Stimulated activated CD4-positive, alpha-beta T cell treated with anti-CD3 and anti-CD28 coated beads, Interleukin-12 subunit alpha, Interleukin-12 subunit beta, amount 100 ng/mL, for 4 hours (primary cell): ENCODE data around the gene LEMD1.
"Not testable (repeated sequence)": the region's sequence is repeated elsewhere in the genome, so short reads cannot be mapped to it uniquely, and the experiment has no call there.

ENCODE experiments used
- DNase-seq: peaks from one replicate; pipeline ENCODE4 v3.0.0-alpha.2; 2020

LEMD1 gene

DNA sequence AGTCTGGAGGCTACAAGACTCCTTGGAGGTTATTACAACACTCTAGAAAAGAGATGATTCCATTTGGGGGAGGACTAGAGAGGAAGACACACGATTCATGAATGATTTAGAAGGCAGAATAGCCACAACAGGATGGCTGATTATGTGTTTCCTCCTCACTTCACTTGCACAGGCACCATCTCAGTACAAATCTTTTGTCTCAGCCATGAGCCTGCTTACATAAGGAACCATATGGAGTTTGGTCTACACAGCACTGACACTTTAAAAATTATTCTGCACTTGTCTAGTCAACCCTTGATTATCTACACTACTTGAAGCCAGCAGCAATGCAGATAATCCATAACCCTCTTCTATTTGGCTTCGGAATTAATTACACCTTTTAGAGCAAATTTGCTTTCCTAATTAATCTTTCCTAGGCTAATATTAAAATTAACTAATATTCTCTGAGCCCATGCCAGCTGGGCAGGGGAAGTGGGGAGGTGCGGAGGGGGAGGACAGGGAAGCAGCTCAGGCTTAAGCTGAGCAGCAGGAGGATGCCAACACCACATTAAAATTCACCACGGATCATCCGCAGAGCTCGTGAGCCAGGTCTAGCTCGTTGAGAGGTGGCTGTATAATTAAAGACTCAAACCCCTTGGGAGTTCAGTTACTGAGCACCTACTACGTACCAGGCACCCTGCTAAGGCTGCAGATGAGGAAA lies 3.2 kb upstream of the LEMD1 start:
- no peak for DNase-seq

DNA sequence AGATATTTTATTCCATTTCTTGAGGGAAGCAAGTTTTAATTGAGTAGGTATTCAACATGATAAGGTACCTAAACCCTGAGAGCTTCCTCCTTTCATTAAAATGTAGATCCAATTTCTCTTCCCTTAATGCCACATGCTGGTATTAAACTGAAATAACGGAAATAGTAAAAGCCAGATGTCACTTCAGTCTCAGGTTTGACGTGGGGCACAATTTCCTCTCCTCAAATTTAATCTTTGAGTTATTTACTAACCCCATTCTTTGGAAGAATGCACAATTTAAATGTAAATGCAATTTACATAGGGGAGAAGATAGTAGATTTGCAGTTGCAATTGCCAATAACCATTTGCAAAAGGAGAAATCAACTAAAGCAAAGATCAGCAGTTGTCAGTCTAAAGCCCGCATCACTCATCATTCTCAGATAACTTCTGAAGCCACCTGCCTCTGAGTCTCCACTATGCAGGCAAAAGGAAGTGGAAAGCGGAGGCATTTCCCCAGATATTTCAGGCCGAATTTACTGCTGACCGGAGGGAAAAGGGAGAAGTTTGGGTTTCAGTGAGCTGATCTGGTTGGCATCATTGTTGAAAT lies 2.1 kb upstream of the LEMD1 start:
- no peak for DNase-seq

DNA sequence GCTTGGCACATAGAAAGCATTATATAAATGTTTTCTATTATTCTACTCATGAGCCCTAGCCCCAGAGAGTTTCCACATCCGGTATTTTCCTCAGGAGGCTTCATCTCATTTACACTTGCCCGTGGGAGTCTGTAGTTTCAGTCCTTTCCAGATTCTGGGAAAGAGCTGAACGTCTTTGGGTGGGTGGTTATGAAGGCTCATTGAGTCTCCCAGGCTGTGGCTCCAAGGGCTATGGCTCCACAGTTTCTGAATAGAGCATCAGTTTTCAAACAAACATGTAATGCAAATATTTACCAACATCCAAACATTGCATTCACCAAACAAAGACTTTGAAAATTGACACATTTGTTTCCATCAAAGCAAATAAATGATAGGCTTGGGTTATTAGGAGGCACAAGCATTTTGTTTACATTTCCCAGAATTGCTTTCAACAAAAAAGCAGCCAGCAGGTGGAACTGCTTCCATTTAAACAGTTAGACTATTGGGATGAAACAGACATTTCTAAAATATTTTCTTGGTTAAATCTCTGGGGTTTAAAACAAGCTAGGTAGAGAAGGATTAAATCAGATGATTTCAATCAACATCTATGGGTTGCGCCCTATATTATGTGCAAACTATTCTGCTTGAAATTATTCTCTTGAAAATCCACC lies 1.3 kb upstream of the LEMD1 start:
- DNase-seq = no peak

DNA sequence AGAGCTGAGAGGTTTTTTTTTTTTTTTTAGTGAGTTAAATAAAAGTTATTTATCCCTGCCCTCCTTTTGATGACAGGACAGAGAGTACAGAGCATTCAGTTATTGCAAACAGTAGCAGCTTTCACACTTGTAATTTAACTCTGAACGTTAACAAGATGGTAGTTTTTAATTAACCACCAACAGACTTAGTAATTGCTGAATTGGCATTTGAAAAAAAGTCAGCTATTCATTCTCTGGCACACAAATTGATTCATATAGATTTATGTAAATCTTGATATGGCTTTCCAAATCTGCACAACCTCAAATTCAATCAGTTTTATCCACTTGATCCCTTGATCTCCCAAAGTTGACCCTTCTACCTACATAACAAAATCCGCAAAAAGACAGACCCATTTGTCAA lies 918 bp downstream of the LEMD1 start:
- no peak for DNase-seq

DNA sequence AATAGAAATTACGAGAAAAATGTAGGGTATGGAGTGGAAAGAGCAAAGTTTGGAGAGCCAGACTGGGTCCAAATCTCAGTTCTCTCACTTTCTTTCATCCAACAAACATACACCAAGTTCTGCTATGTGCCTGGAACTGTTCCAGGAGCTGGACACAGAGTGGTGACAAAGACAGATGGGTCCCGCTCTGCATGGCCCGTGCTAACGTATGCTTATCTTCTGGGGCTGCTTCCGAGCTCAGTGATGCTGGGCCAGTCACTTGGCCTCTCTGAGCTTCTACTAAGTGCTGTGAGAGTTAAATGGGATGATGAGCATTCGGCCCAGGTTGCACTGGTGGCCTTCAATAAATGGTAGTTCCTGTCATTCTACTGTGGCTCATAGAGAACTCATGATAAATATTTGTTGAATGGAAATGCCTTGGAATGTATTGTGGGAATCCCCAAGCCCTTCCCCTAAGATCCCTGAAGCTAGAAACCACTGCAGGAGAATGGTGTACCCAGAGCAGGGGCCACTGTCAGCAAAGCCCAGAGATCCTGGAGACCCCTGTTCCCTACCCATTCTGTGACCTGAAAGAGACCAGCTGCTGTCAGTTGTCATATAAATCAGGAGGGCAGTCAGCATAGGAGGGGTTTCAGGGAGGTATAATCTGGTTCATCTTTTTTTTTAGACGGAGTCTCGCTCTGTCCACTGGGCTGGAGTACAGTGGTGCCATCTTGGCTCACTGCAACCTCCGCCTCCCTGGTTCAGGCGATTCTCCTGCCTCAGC lies 3.8 kb downstream of the LEMD1 start:
- no peak for DNase-seq

DNA sequence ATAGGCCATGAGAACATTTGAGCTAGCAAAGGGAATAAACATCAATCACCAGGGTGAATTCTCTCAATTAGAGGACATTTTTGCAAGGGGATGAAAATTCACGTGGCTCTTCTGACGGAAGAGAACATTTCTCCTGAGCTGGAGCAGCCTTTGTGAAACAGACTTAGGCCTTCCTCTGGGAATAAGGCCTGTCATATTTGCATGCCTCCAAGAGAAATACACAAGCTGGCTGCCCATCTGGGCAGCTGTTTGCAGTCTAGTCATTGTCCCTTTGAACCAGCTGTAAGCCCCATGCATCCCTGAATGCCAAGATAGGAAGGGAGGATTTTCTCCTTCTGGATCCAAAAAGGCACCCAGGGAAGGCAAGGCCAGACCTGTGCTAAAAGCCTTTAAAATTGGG lies 5.5 kb downstream of the LEMD1 start:
- DNase-seq = no peak

DNA sequence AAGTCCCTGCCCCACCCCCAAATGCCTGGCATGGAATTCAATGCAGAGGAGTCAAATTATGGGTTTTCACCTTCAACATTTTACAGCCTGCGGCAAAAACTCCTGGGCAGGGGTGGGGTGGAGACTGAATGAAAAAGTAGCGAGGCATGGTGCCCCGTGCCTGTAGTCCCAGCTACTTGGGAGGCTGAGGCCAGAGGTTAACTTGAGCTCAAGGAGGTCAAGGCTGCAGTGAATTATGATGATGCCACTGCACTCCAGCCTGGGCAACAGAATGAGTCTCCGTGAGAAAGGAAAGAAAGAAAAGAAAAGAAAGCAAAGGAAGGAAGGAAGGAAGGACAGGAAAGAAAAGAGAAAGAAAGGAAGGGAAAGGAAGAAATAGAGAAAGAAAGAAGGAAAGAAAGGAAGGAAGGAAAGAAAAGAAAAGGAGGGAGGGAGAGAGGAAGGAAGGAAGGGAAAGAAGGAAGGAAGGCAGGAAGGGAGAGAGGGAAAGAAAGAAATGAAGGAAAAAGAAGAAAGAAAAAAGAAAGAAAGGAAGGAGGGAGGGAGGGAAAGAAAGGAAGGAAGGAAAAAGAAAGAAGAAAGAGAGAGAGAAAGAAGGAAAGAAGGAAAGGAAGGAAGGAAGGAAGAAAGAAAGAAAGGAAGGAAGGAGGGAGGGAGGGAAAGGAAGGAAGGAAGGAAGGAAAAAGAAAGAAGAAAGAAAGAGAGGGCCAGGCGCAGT lies 11.1 kb downstream of the LEMD1 start:
- DNase-seq = no peak

DNA sequence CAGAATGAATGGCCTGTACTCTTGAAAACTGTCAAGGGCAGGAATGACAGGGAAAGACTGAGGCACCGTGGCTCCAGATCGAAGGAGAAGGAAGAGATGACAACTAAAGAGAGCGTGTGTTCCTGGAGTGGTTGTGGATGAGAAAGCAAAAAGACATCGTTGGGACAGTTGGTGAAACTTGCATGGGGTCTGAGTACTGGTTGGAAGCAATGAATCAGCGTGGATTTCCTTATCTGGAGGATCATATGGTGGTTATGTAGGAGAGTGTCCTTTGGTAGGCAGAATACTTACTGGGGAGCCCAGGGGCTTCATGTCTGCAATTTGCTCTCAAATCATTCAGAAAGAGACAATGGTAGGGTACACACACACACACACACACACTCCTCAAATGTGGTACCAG lies 13.9 kb downstream of the LEMD1 start:
- no peak for DNase-seq

DNA sequence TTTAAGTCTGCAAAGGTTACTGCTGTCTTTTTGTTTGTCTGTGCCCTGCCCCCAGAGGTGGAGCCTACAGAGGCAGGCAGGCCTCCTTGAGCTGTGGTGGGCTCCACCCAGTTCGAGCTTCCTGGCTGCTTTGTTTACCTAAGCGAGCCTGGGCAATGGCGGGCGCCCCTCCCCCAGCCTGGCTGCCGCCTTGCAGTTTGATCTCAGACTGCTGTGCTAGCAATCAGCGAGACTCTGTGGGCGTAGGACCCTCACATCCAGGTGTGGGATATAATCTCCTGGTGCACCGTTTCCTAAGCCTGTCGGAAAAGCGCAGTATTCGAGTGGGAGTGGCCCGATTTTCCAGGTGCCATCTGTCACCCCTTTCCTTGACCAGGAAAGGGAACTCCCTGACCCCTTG lies 15.6 kb downstream of the LEMD1 start:
- not testable (repeated sequence) for DNase-seq

DNA sequence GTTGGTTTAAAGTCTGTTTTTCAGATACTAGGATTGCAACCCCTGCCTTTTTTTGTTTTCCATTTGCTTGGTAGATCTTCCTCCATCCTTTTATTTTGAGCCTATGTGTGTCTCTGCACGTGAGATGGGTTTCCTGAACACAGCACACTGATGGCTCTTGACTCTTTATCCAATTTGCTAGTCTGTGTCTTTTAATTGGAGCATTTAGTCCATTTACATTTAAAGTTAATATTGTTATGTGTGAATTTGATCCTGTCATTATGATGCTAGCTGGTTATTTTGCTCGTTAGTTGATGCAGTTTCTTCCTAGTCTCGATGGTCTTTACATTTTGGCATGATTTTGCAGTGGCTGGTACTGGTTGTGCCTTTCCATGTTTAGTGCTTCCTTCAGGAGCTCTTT lies 17.4 kb downstream of the LEMD1 start:
- DNase-seq = not testable (repeated sequence)

DNA sequence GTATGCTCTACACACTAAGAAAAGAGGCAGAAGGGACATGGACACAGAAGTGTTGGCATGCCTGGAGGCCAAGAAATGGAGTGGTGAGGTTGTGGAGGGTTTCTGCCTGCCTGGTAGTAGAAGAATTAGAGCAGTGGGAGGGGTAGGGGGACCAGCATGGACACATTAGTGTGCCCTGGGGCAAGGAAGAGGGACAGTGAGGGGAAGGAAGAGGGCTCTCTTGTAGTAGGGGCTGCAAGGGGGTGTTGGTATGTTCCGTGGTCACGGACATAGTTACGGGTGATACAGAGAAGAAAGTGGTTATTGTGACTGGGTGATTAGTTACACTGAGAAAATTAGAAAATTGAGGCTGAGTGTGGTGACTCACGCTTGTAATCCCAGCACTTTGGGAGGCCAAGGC lies 23.3 kb downstream of the LEMD1 start:
- DNase-seq = no peak

DNA sequence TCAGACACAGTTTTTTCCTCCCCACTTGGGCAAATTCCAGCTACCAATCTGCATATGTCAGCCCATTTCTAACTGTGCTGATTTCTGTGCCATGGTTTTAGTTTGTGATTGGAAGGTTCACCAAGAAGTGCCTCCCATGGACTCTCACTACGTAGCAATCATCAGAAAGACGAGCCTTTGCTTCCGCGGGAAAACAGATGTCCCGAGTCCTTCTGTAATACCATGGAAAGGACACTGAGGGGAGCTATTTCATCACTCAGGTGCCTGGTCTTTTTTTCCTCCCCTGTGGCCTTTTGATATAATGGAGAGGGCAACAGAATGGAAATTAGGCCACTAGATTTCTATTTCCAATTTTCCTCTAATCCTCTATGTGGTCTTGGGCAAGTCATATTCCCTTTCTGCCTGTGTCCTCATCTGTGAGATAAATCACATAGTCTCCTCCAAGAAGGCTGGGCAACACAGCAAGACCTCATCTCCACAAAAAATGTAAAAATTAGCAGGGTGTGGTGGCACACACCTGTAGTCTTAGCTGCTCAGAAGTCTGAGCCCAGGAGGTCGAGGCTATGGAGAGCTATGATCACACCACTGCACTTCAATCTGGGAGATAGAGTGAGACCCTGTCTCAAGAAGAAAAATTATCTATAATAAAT lies 24.8 kb downstream of the LEMD1 start:
- no peak for DNase-seq

DNA sequence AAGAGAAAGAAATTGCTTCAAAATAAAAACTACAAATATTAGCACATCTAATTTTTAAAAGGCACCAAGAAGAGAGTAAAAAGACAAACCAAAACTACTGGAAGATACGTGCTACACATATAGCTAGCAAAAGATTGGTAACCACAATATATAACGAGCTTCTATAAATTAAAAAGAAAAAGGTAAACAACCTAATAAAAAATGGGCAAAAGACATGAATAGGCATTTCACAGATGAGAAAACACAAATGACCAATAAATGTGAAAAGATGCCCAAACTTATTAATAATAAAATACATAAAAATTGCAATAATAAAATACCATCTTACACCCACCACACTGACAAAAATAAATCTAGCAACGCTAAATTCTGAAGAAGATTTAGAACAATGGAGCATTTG lies 26.2 kb downstream of the LEMD1 start:
- DNase-seq = no peak

DNA sequence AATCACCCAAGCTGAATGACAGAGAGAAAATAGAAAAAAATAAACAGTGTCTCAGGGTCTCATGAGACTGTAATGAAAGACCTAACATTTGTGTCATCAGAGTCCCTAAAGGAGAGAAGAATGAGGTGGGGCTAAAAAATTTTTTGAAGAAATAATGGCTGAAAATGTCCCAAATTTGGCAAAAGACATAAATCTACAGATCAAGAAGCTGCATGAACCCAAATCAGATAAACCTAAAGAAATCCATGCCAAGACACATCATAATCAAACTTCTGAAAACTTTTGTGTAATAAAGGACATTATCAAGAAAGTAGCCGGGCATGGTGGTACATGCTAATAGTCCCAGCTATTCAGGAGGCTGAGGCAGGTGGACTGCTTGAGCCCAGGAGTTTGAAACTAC lies 29.2 kb downstream of the LEMD1 start:
- DNase-seq = no peak

DNA sequence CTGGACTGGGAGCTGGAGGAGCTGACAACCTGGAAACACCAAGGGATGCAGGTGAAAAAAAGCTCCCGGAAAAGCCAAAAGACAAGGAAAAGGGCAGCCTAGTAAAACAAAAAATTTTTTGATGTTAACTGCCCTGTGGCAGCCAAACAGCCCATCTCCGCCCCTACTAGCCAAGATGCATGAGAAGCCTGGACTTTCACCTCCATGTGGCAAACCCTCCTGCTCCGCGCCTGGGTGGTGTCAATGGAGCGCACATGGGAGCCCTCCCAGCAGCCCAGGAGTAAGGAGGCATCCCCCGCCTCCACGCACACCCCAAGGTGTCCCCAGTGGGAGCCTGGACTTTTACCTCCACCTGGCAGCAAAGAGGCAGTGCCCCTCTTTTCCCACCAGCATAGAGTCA lies 30.5 kb downstream of the LEMD1 start:
- no peak for DNase-seq

DNA sequence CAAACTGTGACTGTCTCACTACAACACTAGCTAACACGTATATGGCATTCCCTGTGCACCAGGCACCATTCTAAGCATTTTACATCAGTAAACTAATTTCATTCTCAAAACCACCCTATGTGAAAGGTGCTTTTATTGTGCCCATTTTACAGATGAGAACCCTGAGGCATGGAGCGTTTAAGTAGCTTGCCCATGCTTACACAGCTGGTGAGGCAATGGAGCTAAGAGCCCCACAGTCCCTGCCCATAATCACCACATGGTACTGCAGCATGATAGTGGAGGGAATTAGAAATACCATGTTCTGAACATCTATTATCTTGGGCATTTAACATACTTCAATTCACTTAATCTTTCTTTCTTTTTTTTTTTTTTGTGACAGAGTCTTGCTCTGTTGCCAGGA lies 34.0 kb downstream of the LEMD1 start:
- no peak for DNase-seq

DNA sequence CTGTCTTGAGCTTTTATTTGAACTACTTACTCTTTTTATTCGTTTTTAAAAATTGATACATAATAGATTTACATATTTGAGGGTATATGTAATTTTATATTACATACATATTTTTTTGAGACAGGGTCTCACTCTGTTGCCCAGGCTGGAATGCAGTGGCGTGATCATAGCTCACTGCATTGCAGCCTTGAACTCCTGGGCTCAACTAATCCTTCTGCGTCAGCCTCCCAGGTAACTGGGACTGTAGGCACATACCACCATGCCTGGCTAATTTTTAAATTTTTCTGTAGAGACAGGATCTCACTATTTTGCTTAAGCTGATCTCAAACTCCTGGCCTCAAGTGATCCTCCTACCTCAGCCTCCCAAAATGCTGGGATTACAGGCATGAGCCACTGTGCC lies 38.9 kb downstream of the LEMD1 start:
- not testable (repeated sequence) for DNase-seq

DNA sequence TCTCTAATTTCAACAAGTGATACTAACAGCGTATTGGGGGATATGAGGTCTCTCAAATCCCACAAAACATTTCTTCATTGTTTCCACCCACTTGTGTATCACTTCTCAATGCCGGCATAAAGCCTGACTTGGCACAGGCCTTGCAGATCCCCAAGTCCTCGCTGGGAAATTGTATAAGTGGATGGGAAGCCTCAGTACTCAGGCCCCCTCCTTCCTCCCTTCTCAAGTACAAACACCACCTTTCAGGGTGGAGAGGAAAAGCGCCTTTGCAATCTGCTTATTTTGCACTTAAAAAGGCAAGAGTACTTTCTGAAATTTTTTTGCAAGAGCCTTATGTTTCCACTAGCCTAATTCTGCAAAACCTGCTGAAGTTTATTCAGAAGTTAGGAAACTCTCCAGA lies 39.3 kb downstream of the LEMD1 start:
- DNase-seq = no peak

DNA sequence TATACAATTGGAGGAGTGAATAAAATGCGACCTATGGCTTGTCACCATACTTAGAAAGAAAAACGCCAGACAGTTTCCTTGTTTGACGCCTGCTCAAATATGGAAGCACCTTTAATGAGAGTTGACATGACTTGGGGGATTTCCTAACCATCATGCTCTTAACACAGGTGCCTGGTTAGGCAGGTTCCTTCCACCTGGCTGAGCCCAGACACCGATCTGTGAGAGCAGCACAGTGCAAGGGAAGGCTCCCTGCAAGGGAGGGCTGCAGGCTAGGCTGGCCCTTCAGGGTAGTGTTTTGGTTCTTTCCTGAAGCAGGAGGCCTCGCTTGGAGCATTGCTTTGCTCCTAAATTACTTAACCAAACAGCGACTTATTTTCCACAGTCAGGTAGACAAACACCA lies 40.6 kb downstream of the LEMD1 start:
- DNase-seq = no peak

DNA sequence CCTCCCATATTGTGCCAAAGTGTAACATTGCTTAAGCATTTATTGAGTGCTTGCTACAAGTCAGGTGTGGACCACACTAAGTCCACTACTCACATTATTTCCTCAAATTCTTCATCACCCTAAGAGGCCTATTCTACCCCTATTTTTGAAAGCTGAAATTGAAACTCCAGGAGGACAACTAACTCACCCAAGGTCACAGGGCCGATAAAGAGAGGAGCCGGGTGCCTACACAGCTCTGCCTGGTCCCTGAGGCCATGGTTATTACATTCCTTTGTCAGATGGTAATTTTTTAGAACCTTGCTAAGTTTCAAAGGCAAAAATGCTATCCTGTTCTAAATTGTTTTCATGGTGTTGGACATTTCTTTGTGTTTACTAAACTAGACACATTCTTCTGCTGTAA lies 41.0 kb downstream of the LEMD1 start:
- DNase-seq = no peak

DNA sequence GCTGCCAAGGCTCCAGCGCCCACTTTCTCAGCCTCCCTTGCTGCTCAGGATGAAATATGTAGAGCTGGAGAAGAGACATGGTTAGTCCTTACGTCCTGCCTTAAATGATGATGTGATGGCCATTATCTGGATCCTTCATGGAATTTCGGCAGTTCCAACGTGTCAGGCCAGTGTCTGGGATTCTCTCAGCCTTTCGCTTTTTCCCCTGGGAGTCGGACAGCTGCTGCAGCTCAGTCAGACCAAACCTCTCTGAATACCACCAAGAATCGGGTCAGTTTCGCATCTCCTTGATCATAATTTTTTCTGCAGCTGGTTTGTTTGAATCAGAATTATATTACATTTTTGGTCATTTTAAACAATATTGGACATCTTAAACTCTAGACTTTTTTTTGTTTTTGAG lies 42.8 kb downstream of the LEMD1 start:
- no peak for DNase-seq

DNA sequence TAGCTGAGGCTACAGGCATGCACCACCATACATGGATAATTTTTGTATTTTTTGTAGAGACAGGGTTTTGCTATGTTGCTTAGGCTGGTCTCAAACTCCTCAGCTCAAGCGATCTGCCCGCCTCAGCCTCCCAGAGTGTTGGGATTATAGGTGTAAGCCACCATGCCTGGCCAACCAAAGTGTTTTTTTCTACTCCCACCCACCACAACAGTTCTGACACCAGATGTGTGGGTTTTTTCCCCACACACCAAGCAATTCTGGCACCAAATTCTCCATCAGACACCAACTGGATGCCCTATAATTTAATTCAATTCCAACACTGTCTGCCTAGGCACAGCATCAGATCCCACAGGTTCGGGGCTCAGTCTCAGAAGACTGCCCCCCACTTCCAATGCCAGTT lies 44.5 kb downstream of the LEMD1 start:
- DNase-seq = no peak

DNA sequence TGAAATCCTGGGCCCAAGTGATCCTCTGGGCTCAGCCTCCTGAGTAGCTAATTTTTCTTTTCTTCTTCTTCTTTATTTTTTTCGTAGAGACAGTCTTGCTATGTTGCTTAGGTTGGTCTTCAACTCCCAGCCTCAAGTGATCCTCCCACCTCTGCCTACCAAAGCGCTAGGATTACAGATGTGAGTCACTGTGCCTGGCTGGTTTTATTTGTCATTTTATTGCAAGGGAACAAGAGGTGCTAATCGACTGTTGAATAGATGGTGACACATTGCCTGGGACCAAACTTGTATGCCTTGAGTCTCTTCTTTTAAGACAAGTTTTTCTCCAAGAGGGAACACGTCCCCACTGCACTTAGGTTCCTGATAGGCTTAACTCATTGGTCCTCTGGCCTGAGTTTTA lies 45.1 kb downstream of the LEMD1 start:
- DNase-seq = no peak
